ENCODE data around the gene KRT3.
"Not testable (repeated sequence)": the region's sequence is repeated elsewhere in the genome, so short reads cannot be mapped to it uniquely, and the experiment has no call there.

The KRT3 gene

DNA sequence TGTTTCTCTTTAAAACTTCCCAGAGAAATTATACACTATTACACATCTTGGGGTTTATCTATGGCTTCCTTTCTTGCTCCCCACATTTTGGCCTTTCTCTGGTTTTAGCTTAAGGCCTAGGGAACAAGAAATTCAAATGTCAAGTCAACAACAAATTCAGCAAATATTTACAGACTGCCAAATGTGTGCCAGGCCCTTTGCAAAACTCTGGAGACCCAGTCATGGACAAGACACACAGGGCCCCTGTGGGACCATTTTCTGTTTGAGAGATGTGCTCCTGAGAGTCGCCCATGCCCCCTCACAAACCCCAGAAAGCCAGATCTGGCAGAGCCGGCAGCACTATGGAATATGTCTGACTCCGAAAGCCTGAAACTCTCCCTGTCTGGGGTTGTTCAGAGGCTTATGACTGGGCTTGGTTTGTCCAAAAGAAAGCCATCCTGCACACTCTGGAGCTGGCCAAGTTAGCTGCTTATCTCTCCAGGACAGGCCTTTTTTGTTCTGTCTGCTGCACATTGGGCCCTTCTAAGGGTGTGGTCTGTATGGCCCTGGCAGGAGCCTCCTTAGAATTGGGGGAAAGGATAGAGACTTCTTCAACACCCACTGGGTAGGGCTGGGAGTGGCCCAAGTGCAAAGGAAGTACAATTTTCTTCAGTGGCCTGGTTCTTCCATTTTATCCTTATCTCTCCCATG is 1.1 kb upstream of the KRT3 start:
- DNase-seq, result no peak

DNA sequence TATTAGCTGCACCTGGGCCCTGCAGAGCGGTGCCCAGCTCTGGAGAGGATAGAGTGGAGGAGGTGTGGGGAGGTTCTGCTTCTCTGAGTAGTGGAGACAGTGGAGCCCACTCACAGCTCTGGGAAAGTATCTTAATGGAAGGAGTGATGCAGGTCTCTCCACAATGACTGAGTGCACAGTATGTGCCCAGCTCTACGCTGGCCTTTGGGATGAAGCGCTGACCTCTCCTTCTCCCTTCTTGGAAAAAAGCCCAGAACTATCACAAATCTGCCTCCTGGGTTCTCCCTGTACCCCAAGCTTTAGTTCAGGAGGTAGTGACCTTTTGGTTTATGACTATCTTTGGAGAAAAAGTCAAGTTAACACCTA is 495 bp upstream of the KRT3 start:
- no peak for DNase-seq

DNA sequence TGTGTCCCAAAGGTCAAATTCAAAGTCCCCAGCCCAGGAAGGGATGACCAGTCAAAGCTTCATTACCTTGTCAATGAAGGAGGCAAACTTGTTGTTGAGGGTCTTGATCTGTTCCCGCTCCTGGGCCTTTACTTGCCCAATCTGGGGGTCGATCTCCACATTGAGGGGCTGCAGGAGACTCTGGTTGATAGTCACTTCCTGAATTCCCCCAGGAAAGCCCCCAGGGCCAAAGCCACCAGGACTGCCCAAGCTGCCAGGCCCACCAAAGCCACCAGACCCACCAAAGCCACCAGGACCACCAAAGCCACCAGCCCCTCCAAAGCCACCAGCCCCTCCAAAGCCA is 614 bp downstream of the KRT3 start:
- not testable (repeated sequence) for DNase-seq

DNA sequence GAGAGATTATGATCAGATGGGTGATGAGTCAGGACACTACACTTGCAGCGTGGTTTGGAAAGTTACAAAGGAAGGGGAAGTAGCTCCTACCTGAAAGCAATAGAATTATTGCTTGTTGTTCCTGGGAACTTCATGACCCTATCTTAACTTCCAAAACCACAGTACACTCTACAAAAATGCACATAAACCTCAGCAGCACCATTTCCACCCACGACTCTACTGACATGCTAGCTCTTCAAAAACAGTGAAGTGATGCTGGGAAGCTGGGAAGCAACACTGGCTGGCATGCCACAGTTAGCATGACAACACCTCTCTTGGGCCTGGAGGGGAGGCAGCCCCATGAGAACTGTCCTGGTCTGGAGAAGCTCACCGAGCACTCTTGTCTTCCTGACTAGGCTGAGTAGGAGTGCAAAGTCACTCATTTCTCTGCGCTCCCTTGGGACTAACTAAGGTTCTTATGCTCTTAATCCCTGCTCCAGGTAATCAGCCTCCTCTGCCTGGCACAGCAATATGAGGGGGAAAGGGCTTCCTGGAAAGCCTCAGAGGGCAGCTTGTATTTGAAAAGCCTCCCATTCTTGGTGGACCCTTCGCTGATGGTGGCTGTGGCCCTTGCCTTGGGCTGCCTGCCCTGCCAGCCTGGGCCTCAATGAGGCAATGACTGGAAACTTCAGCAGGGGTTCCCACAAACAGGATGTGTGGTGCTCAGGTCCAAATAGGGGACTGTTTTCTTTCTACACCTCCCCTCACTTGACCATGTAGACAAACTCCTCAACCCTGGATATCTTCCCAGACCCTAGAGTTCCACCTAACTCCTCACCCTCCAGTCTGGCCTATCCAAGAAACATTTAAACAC is 1.2 kb downstream of the KRT3 start:
- DNase-seq, result no peak

DNA sequence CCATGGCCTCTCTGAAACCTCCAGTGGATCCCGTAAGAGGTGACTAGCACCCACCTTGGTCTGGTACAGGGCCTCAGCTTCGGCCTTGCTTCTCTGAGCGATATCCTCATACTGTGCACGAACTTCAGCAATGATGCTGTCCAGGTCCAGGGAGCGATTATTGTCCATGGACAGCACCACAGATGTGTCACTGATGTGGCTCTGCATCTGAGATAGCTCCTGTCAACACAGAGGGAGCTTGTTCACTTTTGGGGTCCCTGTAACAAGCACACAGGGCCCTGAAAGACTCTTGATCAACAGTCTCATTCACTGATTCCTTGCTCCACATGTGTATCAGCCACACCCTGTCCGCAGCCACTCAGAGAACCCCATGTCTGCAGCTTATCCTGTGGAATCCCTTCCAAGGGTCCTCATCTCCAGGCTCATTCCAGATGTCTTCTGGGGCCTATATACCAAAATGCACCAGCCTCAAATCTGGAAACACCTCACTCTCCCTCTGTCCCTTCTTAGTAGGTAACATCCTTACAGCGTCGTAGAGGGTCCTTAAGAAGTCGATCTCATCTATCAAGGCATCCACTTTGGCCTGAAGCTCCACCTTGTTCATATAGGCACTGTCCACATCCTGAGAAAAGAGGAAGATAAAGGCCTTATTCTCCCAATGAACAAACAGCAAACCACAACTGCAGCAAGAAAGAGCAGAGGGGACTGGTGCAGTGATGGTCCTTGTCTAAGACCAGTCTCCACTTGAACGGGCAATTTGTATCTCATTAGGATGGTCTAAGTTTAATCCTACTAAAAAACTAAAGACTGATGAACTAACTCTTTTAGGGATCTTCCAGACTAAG is 3.5 kb downstream of the KRT3 start:
- no peak for DNase-seq

DNA sequence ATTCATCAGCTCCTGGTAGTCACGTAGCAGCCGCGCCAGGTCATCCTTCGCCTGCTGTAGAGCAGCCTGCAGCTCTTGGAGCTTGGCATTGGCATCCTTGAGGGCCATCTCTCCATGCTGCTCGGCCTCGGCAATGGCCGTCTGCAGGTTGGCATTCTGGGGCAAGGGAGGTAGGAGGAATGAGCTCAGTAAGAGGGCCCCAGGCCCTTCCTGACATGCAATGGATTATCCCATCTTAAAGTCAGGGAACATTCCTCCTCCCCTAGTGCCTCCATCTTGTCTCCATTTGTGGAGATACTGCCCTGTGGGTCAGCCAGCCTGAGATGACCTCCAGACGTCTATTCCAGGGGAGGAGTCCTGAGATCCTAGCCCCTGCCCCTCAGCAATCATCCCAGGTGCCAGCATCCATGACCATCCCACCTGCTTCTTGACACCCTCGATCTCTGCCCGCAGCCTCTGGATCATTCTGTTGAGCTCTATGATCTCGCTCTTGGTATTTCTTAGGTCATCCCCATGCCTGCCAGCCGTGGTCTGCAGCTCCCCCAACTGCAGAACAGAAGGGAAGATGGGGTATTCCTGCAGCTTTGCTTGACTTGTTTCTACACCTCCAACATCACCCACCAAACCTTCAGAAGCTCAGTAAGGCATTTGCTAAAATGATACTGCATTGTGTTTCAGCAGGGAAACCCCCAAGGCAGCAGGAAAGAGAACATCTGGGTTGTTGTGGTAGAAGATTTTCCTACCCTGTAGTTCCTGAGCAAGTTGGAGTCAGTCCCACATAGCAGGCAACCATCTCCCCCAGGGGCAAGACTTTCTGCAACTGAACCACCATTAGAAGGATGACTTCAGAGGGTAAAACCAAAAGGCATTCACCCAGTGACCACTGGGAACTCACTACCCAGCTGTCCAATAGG is 4.4 kb downstream of the KRT3 start:
- no peak for DNase-seq

GRCh38 chr12:52790427-52791270 is 5.3 kb downstream of the KRT3 start:
- DNase-seq, result no peak

DNA sequence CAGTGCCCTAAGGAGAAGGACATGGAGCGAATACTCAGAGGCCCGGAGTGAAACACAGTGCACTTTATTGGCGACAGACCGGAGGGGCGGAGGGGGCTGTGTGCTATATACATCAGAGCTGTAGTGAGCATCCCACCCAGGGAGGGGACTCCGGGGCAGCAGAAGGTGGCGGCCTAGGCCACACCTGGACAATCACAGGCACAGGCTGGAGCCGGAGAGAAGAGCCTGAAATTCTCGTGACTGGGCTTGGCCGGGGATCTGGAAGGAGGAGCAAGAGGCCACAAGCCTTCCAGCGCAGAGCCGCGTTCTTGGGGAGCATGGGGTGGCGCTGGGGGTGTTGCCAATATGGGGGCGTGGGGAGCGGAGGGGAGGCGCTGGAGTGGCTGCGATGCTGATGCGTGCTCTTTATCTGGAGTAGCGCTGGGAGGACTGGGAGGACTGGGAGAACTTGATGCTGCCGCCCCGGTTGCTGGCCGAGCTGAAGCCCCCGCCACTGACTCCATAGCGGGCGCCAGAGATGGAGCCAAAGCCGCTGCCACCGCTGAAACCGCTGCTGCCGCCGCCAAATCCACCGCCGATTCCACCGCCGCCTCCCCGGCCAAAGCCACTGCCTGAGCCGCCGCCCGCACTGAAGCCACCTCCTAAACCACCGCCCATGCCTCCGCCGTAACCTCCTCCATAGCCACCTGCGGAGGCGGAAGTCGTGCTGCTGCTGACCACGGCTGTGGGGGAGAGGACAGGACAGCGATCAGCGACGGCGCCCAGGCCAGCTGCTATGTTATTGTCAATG is 6.1 kb downstream of the KRT3 start:
- peak; percentile 3 for DNase-seq

GRCh38 chr12:52788876-52789636 is 6.9 kb downstream of the KRT3 start:
- DNase-seq, result no peak

DNA sequence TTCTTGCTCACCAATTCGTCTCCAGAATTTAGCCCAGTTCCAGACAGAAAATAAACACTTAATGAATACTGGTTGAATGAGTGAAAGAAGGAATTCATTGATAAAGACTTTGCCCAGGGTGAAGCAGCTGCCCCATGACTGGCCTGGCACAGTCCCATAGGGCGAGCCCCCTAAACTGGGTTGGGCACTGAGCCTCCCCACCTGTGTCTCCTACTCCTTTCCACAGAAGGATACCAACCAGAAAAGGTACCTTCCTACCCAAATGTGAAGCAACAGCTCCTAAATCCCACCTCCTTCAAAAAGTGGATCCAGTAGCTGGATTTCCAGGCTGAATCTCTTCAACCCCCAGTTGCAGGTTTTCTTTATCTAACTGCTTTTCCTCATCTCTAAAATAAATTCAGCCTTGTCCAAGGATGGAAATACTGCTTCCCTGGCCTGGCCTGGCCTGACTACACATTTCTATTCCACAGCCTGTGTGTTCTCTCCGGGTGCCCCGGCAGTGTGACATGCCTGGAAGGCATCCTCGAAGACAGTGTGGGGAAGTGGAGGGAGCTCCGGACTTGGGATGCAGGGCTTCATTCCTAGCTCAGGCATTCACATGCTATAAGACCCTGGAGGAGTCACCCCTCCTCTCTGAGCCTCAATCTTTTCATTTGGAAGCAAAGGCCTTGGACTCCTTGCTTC is 7.6 kb downstream of the KRT3 start:
- no peak for DNase-seq

- DNase-seq, result no peak
Measured at GRCh38 chr12:52787324-52788191, 8.4 kb downstream of the KRT3 start.

GRCh38 chr12:52784909-52785308 is 11.0 kb downstream of the KRT3 start:
- DNase-seq, result no peak

GRCh38 chr12:52783563-52784316 is 12.2 kb downstream of the KRT3 start:
- no peak for DNase-seq

GRCh38 chr12:52782502-52782901 is 13.4 kb downstream of the KRT3 start:
- DNase-seq, result no peak

GRCh38 chr12:52781399-52782082 is 14.4 kb downstream of the KRT3 start:
- DNase-seq, result no peak

GRCh38 chr12:52779914-52780313 is 16.0 kb downstream of the KRT3 start:
- DNase-seq, result no peak

GRCh38 chr12:52778833-52779232 is 17.1 kb downstream of the KRT3 start:
- DNase-seq, result no peak
